H1 (cell line): Measurements from ENCODE around the gene CNTN5. TPM values are rescaled to one million over a fixed set of nuclear protein-coding genes. Genes with fewer than 3 reads are reported as not detected.

Source experiments
- CTCF ChIA-PET: fragments of 300-600 bp; sonication (Branson Sonifier 250); formaldehyde crosslinking; loops from one replicate; lab custom pipeline; 2021; ENCODE audit not compliant: partially characterized antibody; lab: Charles Lee
- POLR2A ChIA-PET: fragments of 300-600 bp; sonication (Branson Sonifier 250); formaldehyde crosslinking; loops from one replicate; lab custom pipeline; 2021; ENCODE audit warnings: inconsistent platforms; ENCODE audit not compliant: partially characterized antibody; lab: Charles Lee
- DNase-seq, 2 experiments: peaks; one replicate each; pipeline versions ENCODE4 v3.0.0 to v3.0.0-alpha.2; 2010 to 2022; ENCODE audit warnings: low spot score in 2 of 2, low read depth in 1 of 2, mixed read lengths in 1 of 2
- FAIRE-seq: peaks from 2 replicates; lab custom pipeline; 2011; peaks lifted over from hg19 to GRCh38; lab: Jason Lieb, UNC
- H2AFZ ChIP-seq: 2 replicates; pipeline ENCODE4 v1.8.1; 2012; ENCODE audit warnings: low read length, inconsistent platforms
- H2AK5ac ChIP-seq: 2 replicates; pipeline ENCODE4 v1.6.1; 2013; ENCODE audit warnings: low read depth, low read length
- H2BK120ac ChIP-seq: replicated peaks from 2 replicates; pipeline ENCODE3; 2013; ENCODE audit warnings: low read depth, low read length, inconsistent platforms
- H2BK12ac ChIP-seq: 2 replicates; pipeline ENCODE4 v1.6.1; 2013; ENCODE audit warnings: low read depth, low read length
- H2BK15ac ChIP-seq: 2 replicates; pipeline ENCODE4 v1.6.1; 2013; ENCODE audit warnings: low read length
- H2BK20ac ChIP-seq: 2 replicates; pipeline ENCODE4 v1.6.1; 2013; ENCODE audit warnings: low read length
- H2BK5ac ChIP-seq: 2 replicates; pipeline ENCODE4 v1.6.1; 2013; ENCODE audit warnings: low read depth, low read length
- H3K14ac ChIP-seq: 2 replicates; pipeline ENCODE4 v1.6.1; 2013; ENCODE audit warnings: inconsistent platforms; ENCODE audit not compliant: insufficient read length
- H3K18ac ChIP-seq: 2 replicates; pipeline ENCODE4 v1.6.1; 2013; ENCODE audit warnings: low read length; ENCODE audit errors: extremely low read depth
- H3K23ac ChIP-seq: 2 replicates; pipeline ENCODE4 v1.6.1; 2013; ENCODE audit warnings: inconsistent platforms; ENCODE audit not compliant: insufficient read length
- H3K23me2 ChIP-seq: 2 replicates; pipeline ENCODE4 v1.6.1; 2013; ENCODE audit warnings: low read depth, low read length
- H3K27ac ChIP-seq: 2 replicates; pipeline ENCODE4 v1.6.1; 2011; ENCODE audit warnings: low read depth, low read length, inconsistent platforms
- H3K27me3 ChIP-seq, 4 experiments: replicated peaks in 1 of 4; 1 replicate in 1 of 4; 2 replicates in 3 of 4; pipeline versions ENCODE4 v1.6.1 to v1.8.1; 2011 to 2013; ENCODE audit warnings: low read length in 3 of 4, mild to moderate bottlenecking in 3 of 4, inconsistent platforms in 2 of 4, mixed read lengths in 2 of 4, moderate library complexity in 1 of 4; ENCODE audit not compliant: control insufficient read depth in 3 of 4, insufficient read depth in 3 of 4; ENCODE audit errors: extremely low read depth in 1 of 4
- H3K36me3 ChIP-seq, 4 experiments: 2 replicates each; pipeline versions ENCODE4 v1.6.1 to v1.8.1; 2011 to 2013; ENCODE audit warnings: mild to moderate bottlenecking in 4 of 4, low read length in 3 of 4, moderate library complexity in 2 of 4, control low read depth in 1 of 4, inconsistent platforms in 1 of 4; ENCODE audit not compliant: insufficient read depth in 4 of 4, control insufficient read depth in 2 of 4
- H3K4ac ChIP-seq: replicated peaks from 2 replicates; pipeline ENCODE3; 2013; ENCODE audit warnings: low read length, low read depth, mixed read lengths, inconsistent platforms; ENCODE audit not compliant: insufficient read length
- H3K4me1 ChIP-seq, 4 experiments: replicated peaks in 1 of 4; 1 replicate in 1 of 4; 2 replicates in 3 of 4; pipeline versions ENCODE4 v1.6.1 to v1.8.1; 2011 to 2013; ENCODE audit warnings: low read length in 3 of 4, inconsistent platforms in 2 of 4, mixed read lengths in 1 of 4; ENCODE audit not compliant: insufficient read depth in 4 of 4, control insufficient read depth in 3 of 4
- H3K4me2 ChIP-seq, 2 experiments: 2 replicates each; pipeline versions ENCODE4 v1.6.1 to v1.8.1; 2011 to 2013; ENCODE audit warnings: low read depth in 2 of 2, low read length in 2 of 2, control low read depth in 1 of 2, inconsistent platforms in 1 of 2, mild to moderate bottlenecking in 1 of 2; ENCODE audit not compliant: insufficient read depth in 1 of 2
- H3K4me3 ChIP-seq, 4 experiments: fragments of 200-600, 300-600 bp in 1 of 4; sonication (generic), shearing (Covaris generic), sonication (Bioruptor Twin) in 1 of 4; 2 replicates each; pipeline versions ENCODE4 v1.5.1 to v1.8.1; 2011 to 2016; ENCODE audit warnings: low read length in 4 of 4, low read depth in 3 of 4, control low read depth in 2 of 4, inconsistent platforms in 2 of 4, mild to moderate bottlenecking in 2 of 4, mixed read lengths in 1 of 4, moderate library complexity in 1 of 4; ENCODE audit not compliant: insufficient read depth in 2 of 4; ENCODE audit errors: extremely low read depth in 1 of 4
- H3K56ac ChIP-seq: replicated peaks from 2 replicates; pipeline ENCODE3; 2013; ENCODE audit warnings: low read depth, mild to moderate bottlenecking, mixed read lengths, low read length, inconsistent platforms; ENCODE audit not compliant: insufficient read length
- H3K79me1 ChIP-seq: 2 replicates; pipeline ENCODE4 v1.6.1; 2013; ENCODE audit warnings: low read depth, low read length, control low read depth
- H3K79me2 ChIP-seq, 2 experiments: 2 replicates each; pipeline versions ENCODE4 v1.6.1 to v1.8.1; 2012 to 2013; ENCODE audit warnings: low read length in 2 of 2, mild to moderate bottlenecking in 2 of 2, inconsistent platforms in 1 of 2; ENCODE audit not compliant: insufficient read depth in 2 of 2, control insufficient read depth in 1 of 2
- H3K9ac ChIP-seq, 4 experiments: replicated peaks in 1 of 4; 1 replicate in 1 of 4; 2 replicates in 3 of 4; pipeline versions ENCODE4 v1.6.1 to v1.8.1; 2011 to 2013; ENCODE audit warnings: low read depth in 3 of 4, low read length in 3 of 4, control low read depth in 2 of 4, mild to moderate bottlenecking in 2 of 4, moderate library complexity in 2 of 4, inconsistent platforms in 1 of 4; ENCODE audit errors: extremely low read depth in 1 of 4
- H3K9me3 ChIP-seq, 2 experiments: 2 replicates each; pipeline versions ENCODE4 v1.6.1 to v1.8.1; 2012 to 2013; ENCODE audit warnings: mild to moderate bottlenecking in 2 of 2, moderate library complexity in 2 of 2, control low read depth in 1 of 2, inconsistent platforms in 1 of 2, low read depth in 1 of 2, low read length in 1 of 2, mixed read lengths in 1 of 2; ENCODE audit not compliant: insufficient read depth in 2 of 2
- H4K20me1 ChIP-seq, 2 experiments: replicated peaks in 1 of 2; 2 replicates each; pipeline versions ENCODE3 to v1.8.1; 2011 to 2013; ENCODE audit warnings: inconsistent platforms in 2 of 2, low read length in 2 of 2, mild to moderate bottlenecking in 1 of 2; ENCODE audit not compliant: insufficient read depth in 2 of 2, control insufficient read depth in 1 of 2
- H4K5ac ChIP-seq: 2 replicates; pipeline ENCODE4 v1.6.1; 2013; ENCODE audit warnings: low read length, low read depth, mixed read lengths, inconsistent platforms; ENCODE audit not compliant: insufficient read length
- H4K8ac ChIP-seq: 2 replicates; pipeline ENCODE4 v1.8.0; 2013; ENCODE audit warnings: mild to moderate bottlenecking, moderate library complexity, low read length, inconsistent platforms; ENCODE audit not compliant: insufficient read depth; ENCODE audit errors: extremely low read depth
- H4K91ac ChIP-seq: replicated peaks from 2 replicates; pipeline ENCODE3; 2013; ENCODE audit warnings: low read length, mixed read lengths, inconsistent platforms; ENCODE audit not compliant: insufficient read length
- NRF1 ChIP-seq: IDR thresholded peaks from 2 replicates; pipeline ENCODE4 v1.6.1; 2011; ENCODE audit warnings: mild to moderate bottlenecking, low read depth, low read length, improper control_type of control experiment
- SAP30 ChIP-seq: fragments of 300-600 bp; sonication (generic); IDR thresholded peaks from 2 replicates; pipeline ENCODE4 v1.7.1; 2012; ENCODE audit warnings: low read length, moderate library complexity, mild to moderate bottlenecking, inconsistent platforms; ENCODE audit not compliant: insufficient read depth, insufficient replicate concordance
- SP2 ChIP-seq: IDR thresholded peaks from 2 replicates; pipeline ENCODE4 v1.6.1; 2012; ENCODE audit warnings: mild to moderate bottlenecking, low read length, inconsistent platforms
- WGBS, 2 experiments: shearing (Covaris generic) in 1 of 2; methylation state at CpG; one replicate each; pipeline versions ENCODE4 v1.1.6 to v1.1.7; 2013 to 2015; ENCODE audit warnings: low lambda C conversion rate in 2 of 2, mixed read lengths in 2 of 2, inconsistent platforms in 1 of 2, low coverage in 1 of 2, missing lambda C conversion rate in 1 of 2; ENCODE audit not compliant: insufficient replicate concordance in 2 of 2, insufficient coverage in 1 of 2, insufficient read length in 1 of 2; ENCODE audit errors: extremely low coverage in 1 of 2, missing lambda C conversion rate in 1 of 2; 5-methylcytosine and 5-hydroxymethylcytosine counted together
- polyA plus RNA-seq, 7 experiments: library from polyadenylated mRNA; depleted of rRNA in 3 of 7; stranded (reverse) in 5 of 7; unstranded in 2 of 7; fragments of >200 nt in 5 of 7; fragments of 200-250 nt in 2 of 7; gene quantifications; 1 replicate in 5 of 7; 2 replicates in 1 of 7; 4 replicates in 1 of 7; pipeline versions ENCODE4 v1.2.1 to v1.2.3, GENCODE V29; 2011 to 2013; ENCODE audit warnings: missing spikeins in 2 of 7, mixed read lengths in 2 of 7
- total RNA-seq: library from RNA; stranded (reverse); fragmentation: NEBNext Ultra II Directional; extraction: Animal tissue kit (Norgen Biotek cat#: 25700); gene quantifications from 2 replicates; pipeline ENCODE4 v1.2.1, GENCODE V29; 2021
- TF ChIP-seq, protein P1 (sequence below): IDR thresholded peaks from 2 replicates; pipeline ENCODE4 v1.6.1; 2011; ENCODE audit warnings: low read length, improper control_type of control experiment

The CNTN5 gene
- total and polyA plus RNA-seq, 2 of the 8 experiments (the other 6 are each of a cell fraction or from before 2014, with no cell fraction given) = not detected

- Histone ChIP-seq H2AFZ (no peak overlapping the region), H2BK120ac (no peak overlapping the region), H3K4ac (no peak overlapping the region), H4K5ac (no peak overlapping the region), H4K91ac (no peak overlapping the region), H3K79me1 (no peaks in the 10 kb centered on the region), H2BK5ac (no peak overlapping the region), H3K9me3 (0 out of 4 replicates have a peak, but pooled peaks cover 0 to 3% of the 10 kb centered on the region in 2 experiments), H3K56ac (no peak overlapping the region), H3K23ac (no peak overlapping the region), H3K27ac (no peak overlapping the region), H3K9ac (no peak overlapping the region), H3K36me3 (no peaks in the 10 kb centered on the region; a peak in 1 of 8 replicates), H3K4me1 (no peaks in the 10 kb centered on the region), H3K18ac (no peak overlapping the region), H2BK12ac (no peak overlapping the region), H3K14ac (no peak overlapping the region)
- WGBS, 2 experiments = 94% methylated on average over 4 of the region's 4 CpGs; no CpG with 5 or more reads in 1 of the 2 experiments
- FAIRE-seq = no peak
- POLR2A ChIA-PET = no interaction called here
- TF ChIP-seq, protein P1, sequence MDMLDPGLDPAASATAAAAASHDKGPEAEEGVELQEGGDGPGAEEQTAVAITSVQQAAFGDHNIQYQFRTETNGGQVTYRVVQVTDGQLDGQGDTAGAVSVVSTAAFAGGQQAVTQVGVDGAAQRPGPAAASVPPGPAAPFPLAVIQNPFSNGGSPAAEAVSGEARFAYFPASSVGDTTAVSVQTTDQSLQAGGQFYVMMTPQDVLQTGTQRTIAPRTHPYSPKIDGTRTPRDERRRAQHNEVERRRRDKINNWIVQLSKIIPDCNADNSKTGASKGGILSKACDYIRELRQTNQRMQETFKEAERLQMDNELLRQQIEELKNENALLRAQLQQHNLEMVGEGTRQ = no peak
- TF ChIP-seq NRF1 = no peak
- no peak for TF ChIP-seq SAP30
- TF ChIP-seq SP2 = no peak
- TF ChIP-seq, all 59 proteins: peak for 0
- Histone ChIP-seq H2BK15ac (no peak overlapping the region), H3K27me3 (no peaks in the 10 kb centered on the region), H3K23me2 (no peaks in the 10 kb centered on the region), H3K4me3 (no peak overlapping the region), H4K20me1 (no peaks in the 10 kb centered on the region), H3K4me2 (no peak overlapping the region), H4K8ac (no peak overlapping the region), H2BK20ac (no peak overlapping the region), H3K79me2 (no peaks in the 10 kb centered on the region), H2AK5ac (no peak overlapping the region)
- DNase-seq = no peak
- CTCF ChIA-PET = no interaction called here
These were observed 953.2 kb downstream of the CNTN5 start for GRCh38 chr11:99973993-99974392.
